Measurements from ENCODE around the gene KCNAB1.
A peak's percentile ranks its signal among the peaks of the same experiment; 100 is the strongest.

Gene KCNAB1

GRCh38 chr3:156377718-156378117 lies 257.3 kb downstream of the KCNAB1 start:
- no peak for DNase-seq

GRCh38 chr3:156378871-156379270 lies 258.5 kb downstream of the KCNAB1 start:
- DNase-seq, result no peak

GRCh38 chr3:156379327-156379726 lies 258.9 kb downstream of the KCNAB1 start:
- no peak for DNase-seq

GRCh38 chr3:156381253-156381652 lies 260.9 kb downstream of the KCNAB1 start:
- no peak for DNase-seq

GRCh38 chr3:156382458-156383346 lies 262.3 kb downstream of the KCNAB1 start:
- peak; percentile 58 for DNase-seq

- no peak for DNase-seq
Measured at GRCh38 chr3:156383441-156384025, 263.2 kb downstream of the KCNAB1 start.

- DNase-seq, result no peak
Measured at GRCh38 chr3:156388497-156389448, 268.4 kb downstream of the KCNAB1 start.

GRCh38 chr3:156389449-156389950 lies 269.1 kb downstream of the KCNAB1 start:
- DNase-seq, result no peak

GRCh38 chr3:156390846-156391245 lies 270.5 kb downstream of the KCNAB1 start:
- no peak for DNase-seq

- no peak for DNase-seq
Measured at GRCh38 chr3:156395961-156396710, 275.8 kb downstream of the KCNAB1 start.

GRCh38 chr3:156396851-156397250 lies 276.5 kb downstream of the KCNAB1 start:
- no peak for DNase-seq

- DNase-seq, result no peak
Measured at GRCh38 chr3:156397534-156397933, 277.2 kb downstream of the KCNAB1 start.

- DNase-seq, result no peak
Measured at GRCh38 chr3:156400062-156400461, 279.7 kb downstream of the KCNAB1 start.

- no peak for DNase-seq
Measured at GRCh38 chr3:156400735-156401134, 280.4 kb downstream of the KCNAB1 start.

- no peak for DNase-seq
Measured at GRCh38 chr3:156404217-156404616, 283.8 kb downstream of the KCNAB1 start.

- DNase-seq, result no peak
Measured at GRCh38 chr3:156406393-156406792, 286.0 kb downstream of the KCNAB1 start.

- no peak for DNase-seq
Measured at GRCh38 chr3:156407617-156408225, 287.3 kb downstream of the KCNAB1 start.

GRCh38 chr3:156409694-156410093 lies 289.3 kb downstream of the KCNAB1 start:
- no peak for DNase-seq

- DNase-seq, result no peak
Measured at GRCh38 chr3:156412600-156412999, 292.2 kb downstream of the KCNAB1 start.

GRCh38 chr3:156413293-156413892 lies 293.0 kb downstream of the KCNAB1 start:
- DNase-seq, result no peak

GRCh38 chr3:156416846-156417558 lies 296.6 kb downstream of the KCNAB1 start:
- DNase-seq, result no peak
